Panc1 (cell line): Measurements from ENCODE around the gene ZNF660. TPM values are rescaled to one million over a fixed set of nuclear protein-coding genes. Genes with fewer than 3 reads are reported as not detected.

Experiments used
- ATAC-seq: fragments of 200-7000 bp; cut with Tn5 transposase; 2 replicates; pipeline ENCODE4 v1.9.1; 2020; ENCODE audit warnings: mild to moderate bottlenecking, moderate library complexity
- BruUV-seq: library from RNA; stranded (reverse); fragments of 400-500 nt; replicated peaks from 2 replicates; lab custom pipeline; 2021; lab: Mats Ljungman, UMichigan
- CTCF ChIA-PET: fragments of 300-600 bp; sonication (Branson Sonifier 250); formaldehyde crosslinking; loops from one replicate; lab custom pipeline; 2022; ENCODE audit warnings: antibody characterized with exemption; lab: Charles Lee
- POLR2A ChIA-PET: fragments of 300-600 bp; sonication (Branson Sonifier 250); formaldehyde crosslinking; loops from one replicate; lab custom pipeline; 2022; ENCODE audit warnings: antibody characterized with exemption; lab: Charles Lee
- DNase-seq: peaks from one replicate; pipeline ENCODE4 v3.0.0-alpha.2; 2010; ENCODE audit warnings: low read depth, low spot score
- H3K27ac ChIP-seq: 2 replicates; pipeline ENCODE4 v1.5.1; 2011; ENCODE audit warnings: mild to moderate bottlenecking, low read length, inconsistent platforms
- H3K27me3 ChIP-seq: fragments of 200-500 bp; sonication (Bioruptor generic); 2 replicates; pipeline ENCODE4 v1.6.0; 2014; ENCODE audit warnings: low read length, inconsistent platforms; ENCODE audit not compliant: control insufficient read depth, insufficient read depth
- H3K36me3 ChIP-seq: fragments of 200-500 bp; sonication (Bioruptor generic); 2 replicates; pipeline ENCODE4 v1.5.1; 2014; ENCODE audit warnings: inconsistent platforms, mild to moderate bottlenecking, low read length, moderate library complexity; ENCODE audit not compliant: control insufficient read depth, insufficient read depth
- H3K4me1 ChIP-seq: 2 replicates; pipeline ENCODE4 v1.5.1; 2011; ENCODE audit warnings: inconsistent platforms, mild to moderate bottlenecking, low read length, moderate library complexity; ENCODE audit not compliant: control insufficient read depth, insufficient read depth
- H3K4me3 ChIP-seq, 2 experiments: 2 replicates each; pipeline ENCODE4 v1.5.1; 2011 to 2012; ENCODE audit warnings: low read depth in 2 of 2, low read length in 2 of 2, mild to moderate bottlenecking in 2 of 2, inconsistent platforms in 1 of 2, moderate library complexity in 1 of 2
- H3K9me3 ChIP-seq: fragments of 200-500 bp; sonication (Bioruptor generic); 2 replicates; pipeline ENCODE4 v1.5.1; 2014; ENCODE audit warnings: low read depth, mild to moderate bottlenecking, inconsistent platforms, low read length, moderate library complexity; ENCODE audit not compliant: control insufficient read depth, insufficient read depth
- CTCF ChIP-seq: fragments of 450-650 bp; IDR thresholded peaks from 2 replicates; pipeline ENCODE4 v1.5.1; 2017; ENCODE audit warnings: mild to moderate bottlenecking
- POLR2AphosphoS5 ChIP-seq: IDR thresholded peaks from 2 replicates; pipeline ENCODE4 v1.6.1; 2012; ENCODE audit warnings: mild to moderate bottlenecking, low read depth, low read length, moderate library complexity
- REST ChIP-seq, 2 experiments: IDR thresholded peaks; 2 replicates each; pipeline ENCODE4 v1.6.1; 2011 to 2012; ENCODE audit warnings: low read depth in 2 of 2, control low read depth in 1 of 2, low read length in 1 of 2, mild to moderate bottlenecking in 1 of 2, moderate library complexity in 1 of 2; ENCODE audit not compliant: insufficient read depth in 1 of 2
- SIN3A ChIP-seq: IDR thresholded peaks from 2 replicates; pipeline ENCODE4 v1.6.1; 2012; ENCODE audit warnings: low read depth, mild to moderate bottlenecking, low read length, moderate library complexity, borderline replicate concordance; ENCODE audit not compliant: insufficient read depth
- TCF7L2 ChIP-seq: IDR thresholded peaks from 2 replicates; pipeline ENCODE4 v1.6.1; 2011; ENCODE audit warnings: mild to moderate bottlenecking, low read depth, low read length, inconsistent platforms
- in situ Hi-C: cut with HindIII; loops from 2 replicates; pipeline ENCODE4 v1.10.0; 2016; ENCODE audit warnings: low sequenced_read_pairs, low pct_unique_long_range_greater_than_20kb
- intact Hi-C: fragments of 100-400 bp; cut with micrococcal nuclease; formaldehyde crosslinking; loops from one replicate; pipeline ENCODE4 v1.10.0; 2022; ENCODE audit not compliant: unreplicated experiment
- total RNA-seq: library from RNA; stranded (reverse); gene quantifications from one replicate; pipeline ENCODE4 v1.2.1, GENCODE V29; 2021; ENCODE audit not compliant: unreplicated experiment

Gene ZNF660
- total RNA-seq, 1 experiment from 2014 or later: not detected

GRCh38 chr3:44557074-44557473, 27.7 kb upstream of the ZNF660 start:
- ATAC-seq: no peak
- no peak for DNase-seq
- CTCF ChIA-PET: no interaction called here
- POLR2A ChIA-PET: no interaction called here
- Histone ChIP-seq H3K27me3 (no peaks in the 10 kb centered on the region), H3K4me1 (no peaks in the 10 kb centered on the region), H3K4me3 (no peak overlapping the region), H3K9me3 (no peaks in the 10 kb centered on the region; the same call in 1 of the 2 replicates), H3K27ac (no peak overlapping the region), H3K36me3 (no peaks in the 10 kb centered on the region)
- intact Hi-C loops (no loop called here), in situ Hi-C loops (no loop called here)
- no TSS peak for BruUV-seq
- TF ChIP-seq TCF7L2 (no peak), REST (IDR thresholded peaks at IDR 0.05; ENCODE audit: insufficient read depth in 1 of 2, low read depth in 2 of 2, low read length in 1 of 2) (no peak), SIN3A (no peak), CTCF (no peak), POLR2AphosphoS5 (no peak)

- intact Hi-C loops (no loop called here), in situ Hi-C loops (no loop called here)
- Histone ChIP-seq H3K9me3 (no peaks in the 10 kb centered on the region), H3K36me3 (no peaks in the 10 kb centered on the region), H3K27ac (no peak overlapping the region), H3K27me3 (no peaks in the 10 kb centered on the region), H3K4me3 (no peak overlapping the region), H3K4me1 (no peaks in the 10 kb centered on the region)
- DNase-seq (no peak), ATAC-seq (no peak)
- POLR2A ChIA-PET: no interaction called here
- BruUV-seq: no TSS peak
- TF ChIP-seq SIN3A (no peak), TCF7L2 (no peak), CTCF (no peak), POLR2AphosphoS5 (no peak), REST (IDR thresholded peaks at IDR 0.05; ENCODE audit: insufficient read depth in 1 of 2, low read depth in 2 of 2, low read length in 1 of 2) (no peak)
- CTCF ChIA-PET: no interaction called here
Observed at GRCh38 chr3:44561076-44561475, 23.7 kb upstream of the ZNF660 start.
